Measurements from ENCODE around the gene DZIP1L.

- no peak for TF ChIP-seq POLR2AphosphoS5 (IDR thresholded peaks at IDR 0.05; ENCODE audit: low read depth, low read length)
- no peak for TF ChIP-seq POLR2A (IDR thresholded peaks at IDR 0.05; ENCODE audit: low read depth, low read length)
Observed at GRCh38 chr3:138092023-138092422, 23.4 kb downstream of the DZIP1L start.

All from GM12892 (cell line).